ENCODE data around the gene GPRIN3.

The GPRIN3 gene

GRCh38 chr4:89284828-89285227 lies 22.8 kb downstream of the GPRIN3 start:
- H3K27me3 ChIP-seq (ENCODE audit: insufficient read depth, poor library complexity, severe bottlenecking): no peaks in the 10 kb centered on the region
- no peak overlapping the region for H3K4me3 ChIP-seq (replicated peaks; ENCODE audit: insufficient read depth, low read length)
- DNase-seq (ENCODE audit: low read depth in 1 of 2, low spot score in 1 of 2): no peak
- H3K27ac ChIP-seq (replicated peaks): no peak overlapping the region
- TF ChIP-seq POLR2AphosphoS5 (IDR thresholded peaks at IDR 0.05; ENCODE audit: low read depth) (no peak), REST (IDR thresholded peaks at IDR 0.05; ENCODE audit: insufficient replicate concordance, low read depth) (no peak), SPI1 (IDR thresholded peaks at IDR 0.05; ENCODE audit: borderline replicate concordance, low read depth) (no peak), CTCF (IDR thresholded peaks at IDR 0.05; ENCODE audit: insufficient read depth, low read length) (no peak), GABPA (IDR thresholded peaks at IDR 0.05; ENCODE audit: low read depth) (no peak)

DNA sequence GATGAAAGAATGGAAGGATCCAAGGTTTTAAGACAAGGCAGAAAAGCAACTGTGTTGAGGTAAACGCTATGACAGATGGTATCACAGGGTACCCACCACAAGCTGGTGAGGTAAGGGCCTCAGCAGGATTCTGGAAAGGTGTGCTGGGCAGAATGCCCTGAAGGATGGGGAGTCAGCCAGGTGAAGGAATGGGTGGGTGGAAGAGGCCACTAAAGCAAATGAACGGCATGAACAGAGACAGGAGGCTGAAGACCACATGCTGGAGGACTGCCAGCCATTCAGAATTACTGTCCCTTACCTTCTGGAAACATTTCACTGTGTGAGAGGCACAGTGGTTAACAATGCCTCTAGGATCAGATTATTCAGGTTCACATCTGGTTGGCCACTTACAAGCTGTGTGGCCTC lies 23.6 kb downstream of the GPRIN3 start:
- Histone ChIP-seq H3K27ac (replicated peaks) (no peak overlapping the region), H3K27me3 (ENCODE audit: insufficient read depth, poor library complexity, severe bottlenecking) (no peaks in the 10 kb centered on the region), H3K4me3 (replicated peaks; ENCODE audit: insufficient read depth, low read length) (no peak overlapping the region)
- no peak for TF ChIP-seq SPI1 (IDR thresholded peaks at IDR 0.05; ENCODE audit: borderline replicate concordance, low read depth)
- TF ChIP-seq POLR2AphosphoS5 (IDR thresholded peaks at IDR 0.05; ENCODE audit: low read depth): no peak
- TF ChIP-seq GABPA (IDR thresholded peaks at IDR 0.05; ENCODE audit: low read depth): no peak
- no peak for DNase-seq (ENCODE audit: low read depth in 1 of 2, low spot score in 1 of 2)

DNA sequence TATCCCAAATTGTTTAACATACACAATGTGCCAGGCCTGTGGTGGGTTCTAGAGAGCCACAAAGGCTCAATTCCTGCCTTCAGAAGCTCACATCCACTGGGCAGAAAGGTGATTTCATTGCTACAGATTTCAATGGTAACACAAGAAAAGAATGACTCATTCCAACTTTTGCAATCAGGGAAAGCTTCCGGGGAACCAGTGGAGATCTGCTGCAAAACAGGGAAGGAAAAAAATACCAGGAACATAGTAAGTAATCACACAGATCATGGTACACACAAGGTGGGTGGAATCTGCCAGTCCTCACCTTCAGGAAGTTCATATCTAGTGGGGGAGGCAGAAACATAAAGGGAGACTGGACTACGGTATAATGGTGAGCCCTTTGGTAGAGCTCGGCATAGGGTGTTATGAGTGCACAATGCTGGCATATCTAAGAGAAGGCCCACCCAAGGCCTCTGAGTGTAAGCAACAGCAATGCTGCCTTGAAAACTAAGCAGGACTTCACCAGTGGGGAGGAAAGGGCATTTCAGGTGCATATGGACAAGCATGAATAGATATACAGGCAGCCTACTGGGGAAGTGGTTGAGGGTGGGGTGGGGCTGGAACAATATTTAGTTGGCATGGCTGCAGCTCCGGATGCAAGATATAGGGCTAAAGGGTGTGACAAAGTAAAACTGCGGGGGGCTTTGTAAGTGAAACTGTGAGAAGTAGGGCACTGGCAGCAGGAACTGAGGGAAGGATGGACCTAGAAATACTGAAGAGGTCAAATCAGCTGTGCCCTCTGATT lies 24.2 kb downstream of the GPRIN3 start:
- TF ChIP-seq GABPA (IDR thresholded peaks at IDR 0.05; ENCODE audit: low read depth) (no peak), CTCF (IDR thresholded peaks at IDR 0.05; ENCODE audit: insufficient read depth, low read length) (no peak), POLR2AphosphoS5 (IDR thresholded peaks at IDR 0.05; ENCODE audit: low read depth) (no peak), REST (IDR thresholded peaks at IDR 0.05; ENCODE audit: insufficient replicate concordance, low read depth) (no peak), SPI1 (IDR thresholded peaks at IDR 0.05; ENCODE audit: borderline replicate concordance, low read depth) (no peak)
- no peak overlapping the region for H3K27ac ChIP-seq (replicated peaks)
- H3K27me3 ChIP-seq (ENCODE audit: insufficient read depth, poor library complexity, severe bottlenecking): no peaks in the 10 kb centered on the region
- no peak for DNase-seq (ENCODE audit: low read depth in 1 of 2, low spot score in 1 of 2)
- H3K4me3 ChIP-seq (replicated peaks; ENCODE audit: insufficient read depth, low read length): no peak overlapping the region

DNA sequence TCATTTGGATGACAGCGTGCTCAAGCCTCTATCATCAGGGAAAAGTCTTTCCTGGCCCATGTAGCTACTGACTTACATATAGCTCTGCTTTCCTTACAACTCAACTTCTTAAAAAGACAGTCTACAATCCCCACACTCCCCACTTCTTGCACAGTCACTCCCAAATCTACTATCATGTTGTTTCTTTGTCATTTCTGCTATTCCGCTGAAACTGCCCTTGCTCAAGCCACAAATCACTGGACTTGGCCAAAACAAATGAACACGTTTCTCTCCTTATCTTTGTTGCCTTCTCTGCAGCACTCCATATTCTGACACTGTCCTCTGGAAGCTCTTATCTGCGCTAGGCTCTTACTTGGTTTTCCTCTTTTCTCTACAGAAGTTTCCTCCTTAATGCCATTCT lies 28.2 kb downstream of the GPRIN3 start:
- TF ChIP-seq GABPA (IDR thresholded peaks at IDR 0.05; ENCODE audit: low read depth) (no peak), SPI1 (IDR thresholded peaks at IDR 0.05; ENCODE audit: borderline replicate concordance, low read depth) (no peak), POLR2AphosphoS5 (IDR thresholded peaks at IDR 0.05; ENCODE audit: low read depth) (no peak), REST (IDR thresholded peaks at IDR 0.05; ENCODE audit: insufficient replicate concordance, low read depth) (no peak), CTCF (IDR thresholded peaks at IDR 0.05; ENCODE audit: insufficient read depth, low read length) (no peak)
- DNase-seq (ENCODE audit: low read depth in 1 of 2, low spot score in 1 of 2): no peak
- no peak overlapping the region for H3K27ac ChIP-seq (replicated peaks)
- no peak overlapping the region for H3K4me3 ChIP-seq (replicated peaks; ENCODE audit: insufficient read depth, low read length)
- no peaks in the 10 kb centered on the region for H3K27me3 ChIP-seq (ENCODE audit: insufficient read depth, poor library complexity, severe bottlenecking)

Data from HL-60 (cell line).